SHP77 (cell line): ENCODE results near the gene CTNNA1.
"Not testable (repeated sequence)": the region's sequence is repeated elsewhere in the genome, so short reads cannot be mapped to it uniquely, and the experiment has no call there.

Experiments
- DNase-seq, 2 experiments: peaks; one replicate each; lab custom pipeline; 2025; lab: John Stamatoyannopoulos, UW

CTNNA1 gene

GRCh38 chr5:138898742-138899141 is 145.5 kb downstream of the CTNNA1 start:
- no peak for DNase-seq

DNA sequence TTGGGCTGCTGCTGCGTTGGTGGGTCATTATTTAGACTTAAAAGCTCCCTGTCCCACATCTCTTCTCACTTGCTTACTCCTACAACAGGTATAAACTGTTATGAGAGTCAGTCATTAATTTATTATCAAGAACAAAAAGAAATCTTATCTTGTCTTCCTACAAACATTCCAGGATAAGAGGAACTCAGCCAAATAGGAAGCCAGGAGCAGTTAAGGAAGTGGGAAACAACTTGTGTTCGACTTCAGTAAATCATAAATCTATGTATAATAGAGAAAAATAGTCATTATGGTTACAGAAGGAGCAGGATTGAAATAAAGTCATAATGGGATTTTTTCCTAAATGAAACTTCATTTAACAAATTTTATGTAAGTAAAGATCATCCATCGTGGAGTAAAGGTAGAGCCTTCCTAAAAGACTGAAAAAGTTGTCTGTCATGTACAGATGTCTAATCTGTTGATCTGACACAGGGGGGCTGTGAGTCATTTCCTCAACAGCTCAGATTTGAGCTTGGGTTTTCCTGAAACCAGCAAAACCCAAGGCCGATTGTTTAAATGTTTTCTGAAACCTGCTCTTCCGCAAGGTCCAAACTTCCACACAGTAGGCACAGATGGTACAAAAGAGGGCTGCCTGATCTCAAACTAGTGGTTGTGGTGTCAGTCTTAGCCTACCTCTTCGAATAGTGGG is 147.2 kb downstream of the CTNNA1 start:
- DNase-seq: no peak

- no peak for DNase-seq
These were observed 148.5 kb downstream of the CTNNA1 start for GRCh38 chr5:138901716-138902115.

- DNase-seq: no peak
These were observed 150.0 kb downstream of the CTNNA1 start for GRCh38 chr5:138903130-138903775.

DNA sequence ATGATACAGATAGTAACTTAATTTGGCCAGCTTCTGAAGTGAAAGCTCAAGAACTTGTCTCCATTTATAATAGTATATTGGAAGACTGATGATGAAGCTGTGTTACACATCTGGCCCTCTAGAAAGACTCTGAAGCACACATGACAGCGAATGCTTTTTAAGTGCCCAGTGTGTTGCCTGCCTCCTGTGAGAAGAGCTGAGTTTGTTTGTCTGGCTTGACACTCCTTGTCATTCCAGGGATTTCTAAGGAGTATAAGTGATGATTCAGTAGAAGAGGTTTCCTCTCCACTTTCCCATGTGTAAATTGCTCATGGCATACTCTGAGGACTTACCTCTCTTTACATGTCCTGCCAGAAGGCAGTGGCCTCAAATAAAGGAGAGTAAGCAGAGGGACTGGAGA is 152.3 kb downstream of the CTNNA1 start:
- DNase-seq: no peak

GRCh38 chr5:138909734-138910133 is 156.5 kb downstream of the CTNNA1 start:
- DNase-seq: no peak

DNA sequence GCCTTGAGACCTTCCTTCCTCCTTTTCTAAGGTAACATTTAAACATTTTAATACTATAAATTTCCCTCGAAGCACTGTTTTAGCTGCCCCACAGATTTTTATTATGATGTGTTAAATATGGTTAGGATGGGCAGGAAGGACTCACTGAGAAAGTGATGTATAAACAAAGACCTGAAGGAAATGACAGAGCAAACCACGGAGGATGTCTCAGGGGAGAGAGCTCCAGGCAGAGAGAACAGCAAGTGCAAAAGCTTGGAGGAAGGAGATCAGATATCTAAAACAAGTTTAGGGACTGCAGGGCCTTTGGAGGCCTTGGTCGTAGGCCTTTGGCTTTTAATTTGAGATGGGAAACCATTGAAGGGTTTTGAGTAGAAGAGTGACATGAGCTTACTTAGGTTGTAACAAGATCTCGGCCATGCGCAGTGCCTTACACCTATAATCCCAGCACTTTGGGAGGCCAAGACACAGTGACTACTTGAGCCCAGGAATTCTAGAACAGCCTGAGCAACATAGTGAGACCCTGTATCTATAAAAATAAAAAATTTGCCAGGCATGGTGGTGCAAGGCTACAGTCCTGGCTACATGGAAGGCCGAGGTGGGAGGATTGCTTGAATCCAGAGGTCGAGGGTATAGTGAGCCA is 157.4 kb downstream of the CTNNA1 start:
- DNase-seq: no peak

DNA sequence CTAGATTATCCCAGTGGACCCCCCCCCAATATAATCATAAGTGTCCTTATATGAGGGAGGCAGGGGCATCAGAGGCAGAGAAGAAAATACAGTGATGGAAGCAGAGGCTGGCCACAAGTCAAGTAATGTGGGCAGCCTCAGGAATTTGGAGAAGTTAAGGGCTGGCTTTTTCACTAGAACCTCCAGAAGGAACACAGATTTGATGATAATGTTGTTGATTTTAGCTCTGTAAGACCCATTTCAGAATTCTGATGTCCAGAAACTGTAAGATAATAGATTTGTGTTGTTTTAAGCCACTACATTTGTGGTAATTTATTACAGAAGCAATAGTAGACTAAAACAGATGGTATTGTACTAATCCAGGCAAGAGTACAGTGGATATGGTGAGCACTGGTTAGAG is 158.2 kb downstream of the CTNNA1 start:
- no peak for DNase-seq

DNA sequence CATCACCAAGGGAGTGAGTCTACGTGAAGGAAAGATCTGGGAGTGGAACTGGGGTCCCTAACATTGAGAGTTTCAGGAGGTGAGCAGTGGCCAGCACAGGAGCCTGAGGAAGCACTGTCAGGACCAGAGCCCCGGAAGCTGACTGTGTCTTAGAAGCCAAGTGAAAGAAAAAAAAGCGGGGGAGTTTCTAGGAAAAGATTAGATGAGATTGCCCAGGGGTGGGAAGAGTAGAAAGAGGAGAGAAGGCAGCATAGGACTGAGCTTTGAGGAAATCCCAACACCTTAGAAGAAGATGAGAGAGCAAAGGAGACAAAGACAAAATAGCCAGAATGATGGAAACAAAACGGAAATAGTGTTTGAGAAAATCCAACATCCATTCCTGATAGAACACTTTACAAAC is 158.9 kb downstream of the CTNNA1 start:
- DNase-seq: no peak

DNA sequence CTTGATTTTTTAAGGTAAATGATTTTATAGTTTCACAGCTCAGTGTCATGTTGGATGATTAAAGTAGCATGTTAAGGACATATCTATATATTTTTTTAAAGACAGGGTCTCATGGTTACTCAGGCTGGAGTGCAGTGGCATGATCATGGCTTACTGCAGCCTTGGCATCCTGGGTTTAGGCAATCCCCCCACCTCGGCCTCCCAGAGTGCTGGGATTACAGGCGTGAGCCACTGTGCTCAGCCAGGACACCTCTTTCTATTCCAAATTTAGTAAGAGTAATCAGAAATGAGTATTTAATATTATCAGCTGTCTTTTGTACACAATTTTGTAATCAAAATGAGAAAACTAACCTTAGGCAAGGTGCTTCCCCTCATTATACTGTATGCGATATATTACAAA is 160.5 kb downstream of the CTNNA1 start:
- DNase-seq: no peak

GRCh38 chr5:138914338-138914737 is 161.1 kb downstream of the CTNNA1 start:
- DNase-seq: no peak

DNA sequence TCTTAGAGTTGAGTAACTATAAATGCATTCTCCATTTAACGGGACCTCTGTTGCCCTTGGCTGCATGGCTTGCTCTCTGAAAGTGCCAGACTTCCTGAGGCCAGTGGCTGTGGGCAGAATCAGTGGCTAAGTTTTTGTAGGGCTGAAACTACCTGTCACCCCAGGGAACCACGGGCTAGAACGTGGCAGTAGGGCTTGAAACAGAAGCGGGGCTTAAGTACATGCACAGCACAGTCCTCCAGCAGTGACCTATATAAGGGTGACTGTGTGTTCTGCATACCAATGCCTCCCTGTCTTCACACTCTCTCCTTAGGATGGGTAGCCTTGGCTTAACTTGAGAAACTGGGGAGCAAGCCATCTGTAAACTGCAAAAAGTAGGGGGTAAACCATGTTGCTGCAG is 165.5 kb downstream of the CTNNA1 start:
- DNase-seq: no peak

DNA sequence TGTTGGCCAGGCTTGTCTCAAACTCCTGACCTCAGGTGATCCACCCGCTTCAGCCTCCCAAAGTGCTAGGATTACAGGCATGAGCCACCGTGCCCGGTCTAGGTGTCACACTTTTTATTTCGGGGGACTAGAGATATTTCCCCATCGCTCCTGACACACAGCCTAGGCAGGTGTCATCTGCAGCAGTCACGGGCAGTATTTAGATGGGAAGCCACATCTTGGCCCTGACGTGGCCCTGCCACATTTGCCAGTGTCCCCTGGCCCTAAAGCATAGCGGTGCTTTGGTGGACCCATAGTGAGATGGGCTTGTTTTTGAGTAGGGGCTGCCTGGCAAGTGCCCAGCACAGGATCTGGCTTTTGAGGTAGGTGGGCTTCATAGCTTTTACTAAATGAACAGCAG is 167.0 kb downstream of the CTNNA1 start:
- DNase-seq: no peak

DNA sequence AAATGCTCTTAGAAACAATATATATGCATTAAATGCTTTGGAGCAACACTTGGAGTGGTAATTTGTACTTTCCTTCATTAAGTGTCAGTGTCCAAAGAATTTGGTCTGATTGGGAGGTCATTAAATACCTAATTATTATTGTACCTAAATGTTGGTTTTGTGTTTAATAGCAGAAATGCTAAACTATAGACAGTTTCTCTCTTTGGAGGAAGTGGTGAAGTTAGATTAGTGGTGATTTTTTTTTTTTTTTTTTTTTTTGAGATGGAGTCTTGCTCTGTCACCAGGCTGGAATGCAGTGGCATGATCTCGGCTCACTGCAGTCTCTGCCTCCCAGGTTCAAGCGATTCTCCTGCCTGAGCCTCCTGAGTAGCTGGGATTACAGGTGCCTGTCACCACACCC is 168.1 kb downstream of the CTNNA1 start:
- not testable (repeated sequence) for DNase-seq

GRCh38 chr5:138922494-138922893 is 169.3 kb downstream of the CTNNA1 start:
- no peak for DNase-seq

DNA sequence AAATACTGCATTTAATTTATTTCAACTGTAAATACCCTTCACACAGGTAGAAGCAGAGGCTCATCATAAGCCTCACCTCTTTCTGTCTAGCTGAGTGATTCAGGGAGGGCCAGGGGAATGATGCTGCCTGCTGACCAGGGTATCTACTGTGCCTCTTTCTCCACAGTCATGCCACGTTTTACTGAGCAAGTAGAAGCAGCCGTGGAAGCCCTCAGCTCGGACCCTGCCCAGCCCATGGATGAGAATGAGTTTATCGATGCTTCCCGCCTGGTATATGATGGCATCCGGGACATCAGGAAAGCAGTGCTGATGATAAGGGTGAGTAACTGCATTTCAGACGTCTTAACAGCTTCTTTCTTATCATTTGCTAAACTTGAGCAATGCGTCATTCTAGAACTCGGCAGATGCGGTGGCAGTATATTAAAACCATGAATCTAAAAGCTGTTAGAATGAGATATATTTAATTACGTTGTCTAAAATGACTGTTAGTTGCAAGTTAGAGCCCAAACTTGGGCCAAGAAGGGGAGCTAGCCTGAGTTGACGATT is 171.9 kb downstream of the CTNNA1 start:
- no peak for DNase-seq

- no peak for DNase-seq
These were observed 173.0 kb downstream of the CTNNA1 start for GRCh38 chr5:138926257-138926656.

GRCh38 chr5:138926688-138927448 is 173.6 kb downstream of the CTNNA1 start:
- no peak for DNase-seq

- no peak for DNase-seq
These were observed 174.3 kb downstream of the CTNNA1 start for GRCh38 chr5:138927544-138927943.

- DNase-seq: peak in 1 of 2 experiments; percentile 28
These were observed 174.8 kb downstream of the CTNNA1 start for GRCh38 chr5:138927979-138928378.

- no peak for DNase-seq
These were observed 176.3 kb downstream of the CTNNA1 start for GRCh38 chr5:138929571-138929955.

DNA sequence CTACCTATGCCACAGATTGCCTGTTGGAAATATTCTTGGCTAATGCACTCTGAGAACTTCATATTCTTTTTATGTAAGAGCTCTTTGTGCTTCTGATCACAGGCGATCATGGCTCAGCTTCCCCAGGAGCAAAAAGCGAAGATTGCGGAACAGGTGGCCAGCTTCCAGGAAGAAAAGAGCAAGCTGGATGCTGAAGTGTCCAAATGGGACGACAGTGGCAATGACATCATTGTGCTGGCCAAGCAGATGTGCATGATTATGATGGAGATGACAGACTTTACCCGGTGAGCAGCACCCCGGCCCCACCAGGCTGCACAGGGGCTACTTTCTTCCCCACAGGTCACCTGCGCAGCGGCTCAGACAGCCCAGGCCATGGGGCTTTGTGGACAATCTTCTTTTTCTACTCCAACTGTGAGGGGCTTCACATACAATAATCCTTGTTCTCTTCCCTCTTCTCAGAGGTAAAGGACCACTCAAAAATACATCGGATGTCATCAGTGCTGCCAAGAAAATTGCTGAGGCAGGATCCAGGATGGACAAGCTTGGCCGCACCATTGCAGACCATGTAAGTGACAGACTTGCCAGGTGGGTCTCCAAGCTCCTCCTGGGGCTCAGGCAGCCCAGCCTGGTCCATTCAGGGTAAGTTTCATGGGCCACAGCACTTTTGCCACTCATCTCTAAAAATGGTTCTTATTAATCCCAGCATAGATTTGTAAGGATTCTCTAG is 177.3 kb downstream of the CTNNA1 start:
- DNase-seq: no peak
